ENCODE measurements around the gene FBXL7. TPM values are rescaled to one million over a fixed set of nuclear protein-coding genes. Genes with fewer than 3 reads are reported as not detected.

Gene FBXL7
- polyA plus RNA-seq, 1 donor (not counting 4 experiments of a cell fraction or from before 2014, with no cell fraction given): 0.22 TPM

DNA sequence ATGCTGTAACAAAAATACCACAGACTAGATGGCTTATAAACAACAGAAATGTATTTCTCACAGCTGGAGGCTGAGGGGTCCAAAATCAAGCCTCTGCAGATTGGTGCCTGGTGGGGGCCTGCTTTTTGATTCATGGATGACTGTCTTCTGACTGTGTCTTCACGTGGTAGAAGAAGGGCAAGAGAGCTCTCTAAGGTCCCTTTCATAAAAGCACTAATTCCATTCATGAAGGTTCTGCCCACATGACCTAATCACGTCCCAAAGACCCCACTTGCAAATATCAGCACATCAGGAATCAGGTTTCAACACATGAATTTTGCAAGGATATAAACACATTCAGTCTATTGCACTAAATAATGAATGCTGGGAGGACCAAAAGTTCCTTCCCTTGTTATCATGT, 401.2 kb downstream of the FBXL7 start:
- H2AFZ ChIP-seq (ENCODE audit: control insufficient read depth, low read length): no peak overlapping the region
- DNase-seq (ENCODE audit: low read depth, low spot score): no peak
- H3K4me2 ChIP-seq (ENCODE audit: control insufficient read depth, extremely low read depth, insufficient read depth, low read depth, low read length): no peak overlapping the region
- no peaks in the 10 kb centered on the region for H3K79me2 ChIP-seq (ENCODE audit: control insufficient read depth, insufficient read depth, low read length)
- FAIRE-seq: no peak
- no peaks in the 10 kb centered on the region for H4K20me1 ChIP-seq (ENCODE audit: control insufficient read depth, extremely low read depth, insufficient read depth, low read length)
- no peak overlapping the region for H3K27ac ChIP-seq (ENCODE audit: control insufficient read depth, insufficient read depth, low read length)
- H3K36me3 ChIP-seq (ENCODE audit: control insufficient read depth in 2 of 2, extremely low read depth in 1 of 2, insufficient read depth in 2 of 2, low read length in 2 of 2): no peaks in the 10 kb centered on the region
- H3K9me1 ChIP-seq (ENCODE audit: control insufficient read depth, extremely low read depth, insufficient read depth, low read length): no peaks in the 10 kb centered on the region
- TF ChIP-seq, protein P1, sequence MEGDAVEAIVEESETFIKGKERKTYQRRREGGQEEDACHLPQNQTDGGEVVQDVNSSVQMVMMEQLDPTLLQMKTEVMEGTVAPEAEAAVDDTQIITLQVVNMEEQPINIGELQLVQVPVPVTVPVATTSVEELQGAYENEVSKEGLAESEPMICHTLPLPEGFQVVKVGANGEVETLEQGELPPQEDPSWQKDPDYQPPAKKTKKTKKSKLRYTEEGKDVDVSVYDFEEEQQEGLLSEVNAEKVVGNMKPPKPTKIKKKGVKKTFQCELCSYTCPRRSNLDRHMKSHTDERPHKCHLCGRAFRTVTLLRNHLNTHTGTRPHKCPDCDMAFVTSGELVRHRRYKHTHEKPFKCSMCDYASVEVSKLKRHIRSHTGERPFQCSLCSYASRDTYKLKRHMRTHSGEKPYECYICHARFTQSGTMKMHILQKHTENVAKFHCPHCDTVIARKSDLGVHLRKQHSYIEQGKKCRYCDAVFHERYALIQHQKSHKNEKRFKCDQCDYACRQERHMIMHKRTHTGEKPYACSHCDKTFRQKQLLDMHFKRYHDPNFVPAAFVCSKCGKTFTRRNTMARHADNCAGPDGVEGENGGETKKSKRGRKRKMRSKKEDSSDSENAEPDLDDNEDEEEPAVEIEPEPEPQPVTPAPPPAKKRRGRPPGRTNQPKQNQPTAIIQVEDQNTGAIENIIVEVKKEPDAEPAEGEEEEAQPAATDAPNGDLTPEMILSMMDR (optimal IDR thresholded peaks at IDR 0.05 in 1 of 3, IDR thresholded peaks at IDR 0.05 in 1 of 3, conservative IDR thresholded peaks at IDR 0.05 in 1 of 3; ENCODE audit: extremely low read depth in 1 of 3, insufficient read depth in 2 of 3, low read length in 3 of 3): no peak
- no peak for TF ChIP-seq EZH2 (IDR thresholded peaks at IDR 0.05; ENCODE audit: low read length)
- no peaks in the 10 kb centered on the region for H3K27me3 ChIP-seq (ENCODE audit: control insufficient read depth, extremely low read depth, insufficient read depth, low read length)
- dilution Hi-C loops (cut with MboI; ENCODE audit: extremely low pct_ligation_motif_present, low sequenced_read_pairs): no loop called here
- H3K4me1 ChIP-seq (ENCODE audit: control insufficient read depth, extremely low read depth, insufficient read depth, low read length): no peaks in the 10 kb centered on the region
- H3K9me3 ChIP-seq (ENCODE audit: control insufficient read depth, low read depth, low read length): no peaks in the 10 kb centered on the region
- no peak overlapping the region for H3K4me3 ChIP-seq (ENCODE audit: control insufficient read depth in 2 of 3, extremely low read depth in 1 of 3, insufficient read depth in 2 of 3, low read depth in 1 of 3, low read length in 3 of 3)
- no peak overlapping the region for H3K9ac ChIP-seq (ENCODE audit: control insufficient read depth, extremely low read depth, insufficient read depth, low read length)

DNA sequence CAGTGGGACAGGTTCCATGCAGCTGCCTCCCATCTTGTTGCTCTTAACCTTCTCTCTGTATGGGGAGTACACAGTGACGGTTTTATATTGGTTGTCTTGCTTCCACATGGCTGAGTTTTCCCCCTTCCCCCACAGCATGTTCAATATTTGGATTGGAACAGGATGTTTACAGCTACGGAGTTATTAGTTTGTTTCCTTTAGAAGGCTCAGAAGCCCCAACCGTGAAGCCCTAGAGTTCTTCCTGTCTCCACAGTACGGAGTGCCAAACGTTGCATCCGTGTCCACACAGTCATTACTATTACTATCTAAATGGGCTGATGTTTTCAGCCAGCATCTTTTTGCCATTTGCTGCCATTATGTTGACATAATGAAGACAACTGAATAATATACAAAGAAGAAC, 402.1 kb downstream of the FBXL7 start:
- no peak for TF ChIP-seq EZH2 (IDR thresholded peaks at IDR 0.05; ENCODE audit: low read length)
- TF ChIP-seq, protein P1 (optimal IDR thresholded peaks at IDR 0.05 in 1 of 3, IDR thresholded peaks at IDR 0.05 in 1 of 3, conservative IDR thresholded peaks at IDR 0.05 in 1 of 3; ENCODE audit: extremely low read depth in 1 of 3, insufficient read depth in 2 of 3, low read length in 3 of 3): no peak
- no peaks in the 10 kb centered on the region for H3K79me2 ChIP-seq (ENCODE audit: control insufficient read depth, insufficient read depth, low read length)
- H2AFZ ChIP-seq (ENCODE audit: control insufficient read depth, low read length): no peak overlapping the region
- no peaks in the 10 kb centered on the region for H3K27me3 ChIP-seq (ENCODE audit: control insufficient read depth, extremely low read depth, insufficient read depth, low read length)
- no peak overlapping the region for H3K4me3 ChIP-seq (ENCODE audit: control insufficient read depth in 2 of 3, extremely low read depth in 1 of 3, insufficient read depth in 2 of 3, low read depth in 1 of 3, low read length in 3 of 3)
- H3K36me3 ChIP-seq (ENCODE audit: control insufficient read depth in 2 of 2, extremely low read depth in 1 of 2, insufficient read depth in 2 of 2, low read length in 2 of 2): no peaks in the 10 kb centered on the region
- no peaks in the 10 kb centered on the region for H3K9me3 ChIP-seq (ENCODE audit: control insufficient read depth, low read depth, low read length)
- H3K27ac ChIP-seq (ENCODE audit: control insufficient read depth, insufficient read depth, low read length): no peak overlapping the region
- H3K4me1 ChIP-seq (ENCODE audit: control insufficient read depth, extremely low read depth, insufficient read depth, low read length): no peaks in the 10 kb centered on the region
- H4K20me1 ChIP-seq (ENCODE audit: control insufficient read depth, extremely low read depth, insufficient read depth, low read length): no peaks in the 10 kb centered on the region
- FAIRE-seq: no peak
- H3K9ac ChIP-seq (ENCODE audit: control insufficient read depth, extremely low read depth, insufficient read depth, low read length): no peak overlapping the region
- dilution Hi-C loops (cut with MboI; ENCODE audit: extremely low pct_ligation_motif_present, low sequenced_read_pairs): no loop called here
- no peak overlapping the region for H3K4me2 ChIP-seq (ENCODE audit: control insufficient read depth, extremely low read depth, insufficient read depth, low read depth, low read length)
- no peaks in the 10 kb centered on the region for H3K9me1 ChIP-seq (ENCODE audit: control insufficient read depth, extremely low read depth, insufficient read depth, low read length)
- no peak for DNase-seq (ENCODE audit: low read depth, low spot score)
